ENCODE measurements around the gene PTCH2.
A peak's percentile ranks its signal among the peaks of the same experiment; 100 is the strongest.

The PTCH2 gene

GRCh38 chr1:44802306-44803061 lies 40.6 kb downstream of the PTCH2 start:
- no peak overlapping the region; the same call in 1 of the 2 replicates for H3K9ac ChIP-seq (ENCODE audit: low read length)
- H3K4me2 ChIP-seq (ENCODE audit: low read length): peak overlapping the region; percentile 96
- H3K4me1 ChIP-seq (ENCODE audit: insufficient read depth, low read length, severe bottlenecking): peaks cover 33% of the 10 kb centered on the region
- H3K9me2 ChIP-seq (ENCODE audit: low read depth, low read length): no peaks in the 10 kb centered on the region
- TF ChIP-seq EZH2 (IDR thresholded peaks at IDR 0.05; ENCODE audit: borderline replicate concordance, low read length) (no peak), CTCF (IDR thresholded peaks at IDR 0.05; ENCODE audit: low read length) (no peak)
- H3K27me3 ChIP-seq (ENCODE audit: insufficient read depth, low read length): no peaks in the 10 kb centered on the region
- H4K20me1 ChIP-seq (ENCODE audit: insufficient read depth, low read length): no peaks in the 10 kb centered on the region
- H2AFZ ChIP-seq (ENCODE audit: low read length): no peak overlapping the region
- H3K36me3 ChIP-seq (ENCODE audit: insufficient read depth, low read length): peaks cover 16% of the 10 kb centered on the region; the same call in 1 of the 2 replicates
- no peaks in the 10 kb centered on the region for H3K79me2 ChIP-seq (ENCODE audit: insufficient read depth, low read length)
- H3K4me3 ChIP-seq (ENCODE audit: low read depth, low read length, poor library complexity, severe bottlenecking): peak overlapping the region; percentile 77
- H3K9me3 ChIP-seq (ENCODE audit: low read length): no peaks in the 10 kb centered on the region
- H3F3A ChIP-seq (ENCODE audit: insufficient read depth, low read length): no peaks in the 10 kb centered on the region
- no peak overlapping the region for H3K27ac ChIP-seq (ENCODE audit: low read depth, low read length, poor library complexity, severe bottlenecking)

- Histone ChIP-seq H3K79me2 (ENCODE audit: insufficient read depth, low read length) (no peaks in the 10 kb centered on the region), H3K4me3 (ENCODE audit: low read depth, low read length, poor library complexity, severe bottlenecking) (peak overlapping the region; percentile 77), H3K9me2 (ENCODE audit: low read depth, low read length) (no peaks in the 10 kb centered on the region), H3K9me3 (ENCODE audit: low read length) (no peaks in the 10 kb centered on the region), H2AFZ (ENCODE audit: low read length) (no peak overlapping the region), H3K4me1 (ENCODE audit: insufficient read depth, low read length, severe bottlenecking) (peaks cover 27% of the 10 kb centered on the region), H3F3A (ENCODE audit: insufficient read depth, low read length) (no peaks in the 10 kb centered on the region), H3K4me2 (ENCODE audit: low read length) (peak overlapping the region; percentile 96), H3K9ac (ENCODE audit: low read length) (no peak overlapping the region; the same call in 1 of the 2 replicates), H3K27me3 (ENCODE audit: insufficient read depth, low read length) (no peaks in the 10 kb centered on the region), H4K20me1 (ENCODE audit: insufficient read depth, low read length) (no peaks in the 10 kb centered on the region), H3K36me3 (ENCODE audit: insufficient read depth, low read length) (peaks cover 16% of the 10 kb centered on the region; the same call in 1 of the 2 replicates), H3K27ac (ENCODE audit: low read depth, low read length, poor library complexity, severe bottlenecking) (no peak overlapping the region)
- no peak for TF ChIP-seq CTCF (IDR thresholded peaks at IDR 0.05; ENCODE audit: low read length)
- TF ChIP-seq EZH2 (IDR thresholded peaks at IDR 0.05; ENCODE audit: borderline replicate concordance, low read length): no peak
Observed at GRCh38 chr1:44801491-44802305, 41.4 kb downstream of the PTCH2 start.

- peak; percentile 88 for TF ChIP-seq CTCF (IDR thresholded peaks at IDR 0.05; ENCODE audit: low read length)
- no peak for TF ChIP-seq EZH2 (IDR thresholded peaks at IDR 0.05; ENCODE audit: borderline replicate concordance, low read length)
- H3K27me3 ChIP-seq (ENCODE audit: insufficient read depth, low read length): no peaks in the 10 kb centered on the region
- no peak within 1 kb of the TSS for H2AFZ ChIP-seq (ENCODE audit: low read length)
- H3K9me3 ChIP-seq (ENCODE audit: low read length): no peaks in the 10 kb centered on the region
- peaks cover 27% of the 10 kb centered on the region for H3K4me1 ChIP-seq (ENCODE audit: insufficient read depth, low read length, severe bottlenecking)
- H3K36me3 ChIP-seq (ENCODE audit: insufficient read depth, low read length): peaks cover 11% of the 10 kb centered on the region; the same call in 1 of the 2 replicates
- no peaks in the 10 kb centered on the region for H3F3A ChIP-seq (ENCODE audit: insufficient read depth, low read length)
- H3K9me2 ChIP-seq (ENCODE audit: low read depth, low read length): no peaks in the 10 kb centered on the region
- H3K4me3 ChIP-seq (ENCODE audit: low read depth, low read length, poor library complexity, severe bottlenecking): peak within 1 kb of the TSS; percentile 77
- peak within 1 kb of the TSS; percentile 73 for H3K27ac ChIP-seq (ENCODE audit: low read depth, low read length, poor library complexity, severe bottlenecking)
- H3K79me2 ChIP-seq (ENCODE audit: insufficient read depth, low read length): no peaks in the 10 kb centered on the region
- peak within 1 kb of the TSS; percentile 76 for H3K9ac ChIP-seq (ENCODE audit: low read length)
- H3K4me2 ChIP-seq (ENCODE audit: low read length): peak within 1 kb of the TSS; percentile 96
- H4K20me1 ChIP-seq (ENCODE audit: insufficient read depth, low read length): no peaks in the 10 kb centered on the region
Observed at GRCh38 chr1:44799770-44800584, 43.1 kb downstream of the PTCH2 start, which contains the start of gene PLK3. Gene PLK3, plus strand, starts transcription at chr1:44800377. Its CDS starts 87 bp downstream, at chr1:44800464.
